H9 (cell line): ENCODE measurements around the gene TFPI. TPM values are rescaled to one million over a fixed set of nuclear protein-coding genes. Genes with fewer than 3 reads are reported as not detected.

Experiments
- DNase-seq: peaks from one replicate; pipeline ENCODE4 v3.0.0-alpha.2; 2017
- H2AFZ ChIP-seq: one replicate; pipeline ENCODE4 v1.6.1; 2013; ENCODE audit warnings: mild to moderate bottlenecking, low read length, control low read depth, moderate library complexity
- H2AK5ac ChIP-seq: 2 replicates; pipeline ENCODE4 v1.6.1; 2013; ENCODE audit warnings: low read length, control low read depth, mixed read lengths; ENCODE audit not compliant: insufficient read length
- H2BK120ac ChIP-seq: one replicate; pipeline ENCODE4 v1.6.1; 2013; ENCODE audit warnings: low read depth, mild to moderate bottlenecking, low read length, control low read depth, inconsistent platforms; ENCODE audit not compliant: poor library complexity, severe bottlenecking
- H2BK12ac ChIP-seq: 2 replicates; pipeline ENCODE4 v1.6.1; 2013; ENCODE audit warnings: low read length, control low read depth, mixed read lengths, low read depth; ENCODE audit not compliant: insufficient read length
- H2BK15ac ChIP-seq: 2 replicates; pipeline ENCODE4 v1.6.1; 2013; ENCODE audit warnings: low read depth, low read length, control low read depth
- H2BK20ac ChIP-seq: one replicate; pipeline ENCODE4 v1.6.1; 2013; ENCODE audit warnings: low read depth, mild to moderate bottlenecking, low read length, control low read depth, inconsistent platforms; ENCODE audit not compliant: poor library complexity, severe bottlenecking
- H2BK5ac ChIP-seq: 2 replicates; pipeline ENCODE4 v1.6.1; 2013; ENCODE audit warnings: low read length, control low read depth, mixed read lengths; ENCODE audit not compliant: insufficient read length
- H3K14ac ChIP-seq: 2 replicates; pipeline ENCODE4 v1.6.1; 2013; ENCODE audit warnings: low read length, control low read depth; ENCODE audit not compliant: insufficient read depth
- H3K18ac ChIP-seq: 2 replicates; pipeline ENCODE4 v1.6.1; 2013; ENCODE audit warnings: low read depth, mild to moderate bottlenecking, mixed read lengths, low read length, control low read depth; ENCODE audit not compliant: insufficient read length
- H3K23ac ChIP-seq: 2 replicates; pipeline ENCODE4 v1.6.1; 2013; ENCODE audit warnings: low read length, control low read depth, mixed read lengths, low read depth; ENCODE audit not compliant: insufficient read length
- H3K23me2 ChIP-seq: 2 replicates; pipeline ENCODE4 v1.6.1; 2013; ENCODE audit warnings: low read depth, mild to moderate bottlenecking, mixed read lengths, low read length, control low read depth; ENCODE audit not compliant: insufficient read length, poor library complexity, severe bottlenecking
- H3K27ac ChIP-seq: 2 replicates; pipeline ENCODE4 v1.5.1; 2013; ENCODE audit warnings: low read length, control low read depth, mixed read lengths, low read depth; ENCODE audit not compliant: insufficient read length
- H3K27me3 ChIP-seq: 2 replicates; pipeline ENCODE4 v1.6.1; 2013; ENCODE audit warnings: low read length, control low read depth, inconsistent platforms; ENCODE audit not compliant: insufficient read depth
- H3K4ac ChIP-seq: 2 replicates; pipeline ENCODE4 v1.6.1; 2013; ENCODE audit warnings: low read depth, mild to moderate bottlenecking, control low read depth, inconsistent platforms, low read length, moderate library complexity
- H3K4me1 ChIP-seq: 2 replicates; pipeline ENCODE4 v1.6.1; 2013; ENCODE audit warnings: low read length, control low read depth, inconsistent platforms; ENCODE audit not compliant: insufficient read depth
- H3K4me2 ChIP-seq: 2 replicates; pipeline ENCODE4 v1.6.1; 2013; ENCODE audit warnings: low read length, control low read depth, mixed read lengths; ENCODE audit not compliant: insufficient read length, insufficient read depth
- H3K56ac ChIP-seq: 2 replicates; pipeline ENCODE4 v1.6.1; 2013; ENCODE audit warnings: low read depth, mild to moderate bottlenecking, mixed read lengths, low read length, control low read depth; ENCODE audit not compliant: insufficient read length
- H3K79me1 ChIP-seq: 2 replicates; pipeline ENCODE4 v1.6.1; 2013; ENCODE audit warnings: low read depth, mild to moderate bottlenecking, moderate library complexity, low read length, control low read depth, inconsistent platforms; ENCODE audit not compliant: insufficient read depth, poor library complexity, severe bottlenecking
- H3K79me2 ChIP-seq: 2 replicates; pipeline ENCODE4 v1.6.1; 2013; ENCODE audit warnings: low read length, control low read depth, inconsistent platforms; ENCODE audit not compliant: insufficient read depth
- H3K9ac ChIP-seq: 2 replicates; pipeline ENCODE4 v1.6.1; 2013; ENCODE audit warnings: low read length, control low read depth, mixed read lengths; ENCODE audit not compliant: insufficient read length; ENCODE audit errors: extremely low read depth
- H3K9me3 ChIP-seq: one replicate; pipeline ENCODE4 v1.6.1; 2013; ENCODE audit warnings: low read depth, low read length, inconsistent platforms; ENCODE audit not compliant: control insufficient read depth
- H3T11ph ChIP-seq: one replicate; pipeline ENCODE4 v1.6.1; 2013; ENCODE audit warnings: mild to moderate bottlenecking, low read length, control low read depth, inconsistent platforms
- H4K20me1 ChIP-seq: one replicate; pipeline ENCODE4 v1.6.1; 2013; ENCODE audit not compliant: control insufficient read depth, insufficient read length, insufficient read depth
- H4K5ac ChIP-seq: 2 replicates; pipeline ENCODE4 v1.6.1; 2013; ENCODE audit warnings: low read depth, mild to moderate bottlenecking, mixed read lengths, low read length, control low read depth; ENCODE audit not compliant: insufficient read length
- H4K8ac ChIP-seq: replicated peaks from 2 replicates; pipeline ENCODE4 v1.6.1; 2013; ENCODE audit warnings: low read length, control low read depth, mixed read lengths, low read depth; ENCODE audit not compliant: insufficient read length
- H4K91ac ChIP-seq: 2 replicates; pipeline ENCODE4 v1.6.1; 2013; ENCODE audit warnings: low read depth, mild to moderate bottlenecking, moderate library complexity, mixed read lengths, low read length, control low read depth; ENCODE audit not compliant: insufficient read length
- H3K27ac Mint-ChIP-seq, 3 experiments: 2 replicates in 2 of 3; 3 replicates in 1 of 3; pipeline ENCODE4 v1.8.0; 2020 to 2021; ENCODE audit warnings: mixed read lengths in 3 of 3, mild to moderate bottlenecking in 1 of 3, moderate library complexity in 1 of 3
- H3K27me3 Mint-ChIP-seq: 2 replicates; pipeline ENCODE4 v1.8.0; 2021; ENCODE audit warnings: low read depth, mild to moderate bottlenecking, moderate library complexity, mixed read lengths
- H3K36me3 Mint-ChIP-seq, 3 experiments: 2 replicates in 2 of 3; 3 replicates in 1 of 3; pipeline ENCODE4 v1.8.0; 2020 to 2021; ENCODE audit warnings: low read depth in 3 of 3, mixed read lengths in 3 of 3; ENCODE audit not compliant: insufficient read depth in 1 of 3
- H3K4me1 Mint-ChIP-seq, 2 experiments: 2 replicates each; pipeline ENCODE4 v1.8.0; 2020; ENCODE audit warnings: mixed read lengths in 2 of 2
- H3K4me3 Mint-ChIP-seq, 2 experiments: 2 replicates in 1 of 2; 3 replicates in 1 of 2; pipeline ENCODE4 v1.8.0; 2020 to 2021; ENCODE audit warnings: mild to moderate bottlenecking in 2 of 2, mixed read lengths in 2 of 2, moderate library complexity in 1 of 2
- H3K9me3 Mint-ChIP-seq, 2 experiments: 2 replicates in 1 of 2; 3 replicates in 1 of 2; pipeline ENCODE4 v1.8.0; 2020; ENCODE audit warnings: mild to moderate bottlenecking in 2 of 2, mixed read lengths in 2 of 2, moderate library complexity in 1 of 2
- total RNA-seq: library from RNA; stranded (reverse); gene quantifications from 2 replicates; pipeline ENCODE4 v1.2.1, GENCODE V29; 2021
- TF ChIP-seq, protein P1 (sequence below): fragments of 200-600 bp; sonication (generic); conservative IDR thresholded peaks from 3 replicates; pipeline ENCODE4 v1.8.0; 2021; ENCODE audit warnings: antibody characterized with exemption, mild to moderate bottlenecking

Gene TFPI
- total RNA-seq, 1 experiment from 2014 or later, result 5.8 TPM

DNA sequence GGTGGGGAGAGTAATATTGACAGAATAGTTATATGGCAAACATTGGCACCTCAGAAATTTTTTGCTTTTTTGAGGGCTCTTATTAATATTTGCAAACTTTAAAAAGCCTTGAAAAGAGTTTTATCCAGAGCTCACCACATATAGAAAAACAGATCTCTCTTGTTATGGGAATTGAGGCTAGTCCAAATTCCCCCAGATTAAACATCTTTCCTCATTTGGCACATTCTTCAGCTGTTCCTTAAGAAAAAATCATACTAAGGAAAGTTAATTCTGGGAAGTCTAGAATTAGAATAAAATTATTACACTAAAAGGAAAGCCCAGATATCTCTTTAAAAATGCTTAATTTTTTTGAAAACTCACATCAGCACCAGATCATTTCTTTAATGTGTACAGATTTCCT is 5.6 kb downstream of the TFPI start:
- H3K4me3 Mint-ChIP-seq, result no peak overlapping the region
- no peaks in the 10 kb centered on the region for H3K27me3 Mint-ChIP-seq
- H2AK5ac ChIP-seq, result no peak overlapping the region

More for the DNA sequence above, 5.6 kb downstream of the TFPI start:
- H2BK15ac ChIP-seq, result no peak overlapping the region
- no peak overlapping the region for H3T11ph ChIP-seq
- no peak overlapping the region for H3K14ac ChIP-seq
- Mint-ChIP-seq H3K4me1 (peaks cover 10 to 20% of the 10 kb centered on the region in 2 experiments), H3K9me3 (no peaks in the 10 kb centered on the region), H3K36me3 (peaks cover 0 to 9% (median 0%) of the 10 kb centered on the region in 3 experiments; a peak in 2 of 7 replicates), H3K27ac (no peak overlapping the region)
- no peak overlapping the region for H3K23ac ChIP-seq
- no peak overlapping the region for H3K4ac ChIP-seq
- H2BK120ac ChIP-seq, result no peak overlapping the region
- no peak overlapping the region for H2BK20ac ChIP-seq
- H3K27ac ChIP-seq, result no peak overlapping the region
- no peak overlapping the region for H2BK12ac ChIP-seq
- H3K18ac ChIP-seq, result no peak overlapping the region
- no peaks in the 10 kb centered on the region for H3K23me2 ChIP-seq
- no peak overlapping the region for H4K8ac ChIP-seq
- H3K4me1 ChIP-seq, result no peaks in the 10 kb centered on the region
- no peak for DNase-seq
- no peak overlapping the region for H4K91ac ChIP-seq
- no peak overlapping the region for H4K5ac ChIP-seq
- H3K9ac ChIP-seq, result no peak overlapping the region
- TF ChIP-seq, protein P1, sequence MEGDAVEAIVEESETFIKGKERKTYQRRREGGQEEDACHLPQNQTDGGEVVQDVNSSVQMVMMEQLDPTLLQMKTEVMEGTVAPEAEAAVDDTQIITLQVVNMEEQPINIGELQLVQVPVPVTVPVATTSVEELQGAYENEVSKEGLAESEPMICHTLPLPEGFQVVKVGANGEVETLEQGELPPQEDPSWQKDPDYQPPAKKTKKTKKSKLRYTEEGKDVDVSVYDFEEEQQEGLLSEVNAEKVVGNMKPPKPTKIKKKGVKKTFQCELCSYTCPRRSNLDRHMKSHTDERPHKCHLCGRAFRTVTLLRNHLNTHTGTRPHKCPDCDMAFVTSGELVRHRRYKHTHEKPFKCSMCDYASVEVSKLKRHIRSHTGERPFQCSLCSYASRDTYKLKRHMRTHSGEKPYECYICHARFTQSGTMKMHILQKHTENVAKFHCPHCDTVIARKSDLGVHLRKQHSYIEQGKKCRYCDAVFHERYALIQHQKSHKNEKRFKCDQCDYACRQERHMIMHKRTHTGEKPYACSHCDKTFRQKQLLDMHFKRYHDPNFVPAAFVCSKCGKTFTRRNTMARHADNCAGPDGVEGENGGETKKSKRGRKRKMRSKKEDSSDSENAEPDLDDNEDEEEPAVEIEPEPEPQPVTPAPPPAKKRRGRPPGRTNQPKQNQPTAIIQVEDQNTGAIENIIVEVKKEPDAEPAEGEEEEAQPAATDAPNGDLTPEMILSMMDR, result no peak
- no peaks in the 10 kb centered on the region for H3K9me3 ChIP-seq
- H2BK5ac ChIP-seq, result no peak overlapping the region
- no peaks in the 10 kb centered on the region for H3K79me1 ChIP-seq
- no peak overlapping the region for H3K4me2 ChIP-seq
- no peaks in the 10 kb centered on the region for H3K27me3 ChIP-seq
- no peaks in the 10 kb centered on the region for H3K79me2 ChIP-seq
- no peak overlapping the region for H2AFZ ChIP-seq
- H3K56ac ChIP-seq, result no peak overlapping the region
- no peaks in the 10 kb centered on the region for H4K20me1 ChIP-seq
